Neural progenitor cell (in vitro differentiated cells): ENCODE results near the gene GALC. TPM values are rescaled to one million over a fixed set of nuclear protein-coding genes. Genes with fewer than 3 reads are reported as not detected.

Experiments used
- DNase-seq: peaks from one replicate; pipeline ENCODE4 v3.0.0-alpha.2; 2016; ENCODE audit warnings: low spot score
- H2AFZ ChIP-seq: fragments of 200-600 bp; sonication (generic); replicated peaks from 2 replicates; pipeline ENCODE4 v1.6.1; 2016; ENCODE audit warnings: antibody characterized with exemption
- H3F3A ChIP-seq: fragments of 200-600 bp; sonication (generic); 2 replicates; pipeline ENCODE4 v1.6.1; 2016; ENCODE audit warnings: antibody characterized with exemption, low read depth
- H3K27ac ChIP-seq: fragments of 200-600 bp; sonication (generic); 2 replicates; pipeline ENCODE4 v1.5.1; 2016; ENCODE audit warnings: mild to moderate bottlenecking
- H3K27me3 ChIP-seq: fragments of 200-600 bp; sonication (generic); 2 replicates; pipeline ENCODE4 v1.6.1; 2016; ENCODE audit warnings: mild to moderate bottlenecking, moderate library complexity
- H3K36me3 ChIP-seq: fragments of 200-600 bp; sonication (generic); 2 replicates; pipeline ENCODE4 v1.5.1; 2016
- H3K4me1 ChIP-seq: fragments of 200-600 bp; sonication (generic); 2 replicates; pipeline ENCODE4 v1.6.1; 2016; ENCODE audit warnings: mixed run types
- H3K4me2 ChIP-seq: fragments of 200-600 bp; sonication (generic); 2 replicates; pipeline ENCODE4 v1.6.1; 2016
- H3K4me3 ChIP-seq: fragments of 200-600 bp; sonication (generic); 2 replicates; pipeline ENCODE4 v1.5.1; 2016
- H3K79me2 ChIP-seq: fragments of 200-600 bp; sonication (generic); 2 replicates; pipeline ENCODE4 v1.6.1; 2016; ENCODE audit warnings: low read depth
- H3K9ac ChIP-seq: fragments of 200-600 bp; sonication (generic); 2 replicates; pipeline ENCODE4 v1.6.1; 2016
- H3K9me3 ChIP-seq: fragments of 200-600 bp; sonication (generic); 2 replicates; pipeline ENCODE4 v1.5.1; 2016; ENCODE audit warnings: low read depth
- H4K20me1 ChIP-seq: fragments of 200-600 bp; sonication (generic); 2 replicates; pipeline ENCODE4 v1.6.1; 2016; ENCODE audit warnings: low read depth
- H3K27ac Mint-ChIP-seq: 3 replicates; pipeline ENCODE4 v1.8.0; 2021; ENCODE audit warnings: mixed read lengths
- H3K27me3 Mint-ChIP-seq: 2 replicates; pipeline ENCODE4 v1.8.0; 2022; ENCODE audit warnings: low read depth, mild to moderate bottlenecking, inconsistent platforms, moderate library complexity, mixed read lengths; ENCODE audit not compliant: insufficient read depth
- H3K36me3 Mint-ChIP-seq: 3 replicates; pipeline ENCODE4 v1.8.0; 2021; ENCODE audit warnings: mixed read lengths
- H3K4me1 Mint-ChIP-seq: 3 replicates; pipeline ENCODE4 v1.8.0; 2021; ENCODE audit warnings: mixed read lengths
- H3K4me3 Mint-ChIP-seq: 3 replicates; pipeline ENCODE4 v1.8.0; 2021; ENCODE audit warnings: mild to moderate bottlenecking, moderate library complexity, mixed read lengths
- H3K9me3 Mint-ChIP-seq: 3 replicates; pipeline ENCODE4 v1.8.0; 2020; ENCODE audit warnings: mixed read lengths
- EZH2 ChIP-seq: fragments of 200-600 bp; sonication (generic); IDR thresholded peaks from 2 replicates; pipeline ENCODE4 v1.6.1; 2017; ENCODE audit warnings: antibody characterized with exemption, mild to moderate bottlenecking, moderate library complexity
- EZH2phosphoT487 ChIP-seq: fragments of 200-600 bp; sonication (generic); IDR thresholded peaks from 2 replicates; pipeline ENCODE4 v1.6.1; 2017; ENCODE audit warnings: antibody characterized with exemption
- total RNA-seq: library from RNA; depleted of rRNA; stranded (reverse); fragments of >200 nt; gene quantifications from 2 replicates; pipeline ENCODE4 v1.2.3, GENCODE V29; 2015; ENCODE audit warnings: low replicate concordance
- TF ChIP-seq, protein P1 (sequence below): fragments of 200-600 bp; sonication (generic); IDR thresholded peaks from 2 replicates; pipeline ENCODE4 v1.5.1; 2017; ENCODE audit warnings: antibody characterized with exemption, mild to moderate bottlenecking

GALC gene
- total RNA-seq, 1 donor from 2014 or later: 30.8 TPM

DNA sequence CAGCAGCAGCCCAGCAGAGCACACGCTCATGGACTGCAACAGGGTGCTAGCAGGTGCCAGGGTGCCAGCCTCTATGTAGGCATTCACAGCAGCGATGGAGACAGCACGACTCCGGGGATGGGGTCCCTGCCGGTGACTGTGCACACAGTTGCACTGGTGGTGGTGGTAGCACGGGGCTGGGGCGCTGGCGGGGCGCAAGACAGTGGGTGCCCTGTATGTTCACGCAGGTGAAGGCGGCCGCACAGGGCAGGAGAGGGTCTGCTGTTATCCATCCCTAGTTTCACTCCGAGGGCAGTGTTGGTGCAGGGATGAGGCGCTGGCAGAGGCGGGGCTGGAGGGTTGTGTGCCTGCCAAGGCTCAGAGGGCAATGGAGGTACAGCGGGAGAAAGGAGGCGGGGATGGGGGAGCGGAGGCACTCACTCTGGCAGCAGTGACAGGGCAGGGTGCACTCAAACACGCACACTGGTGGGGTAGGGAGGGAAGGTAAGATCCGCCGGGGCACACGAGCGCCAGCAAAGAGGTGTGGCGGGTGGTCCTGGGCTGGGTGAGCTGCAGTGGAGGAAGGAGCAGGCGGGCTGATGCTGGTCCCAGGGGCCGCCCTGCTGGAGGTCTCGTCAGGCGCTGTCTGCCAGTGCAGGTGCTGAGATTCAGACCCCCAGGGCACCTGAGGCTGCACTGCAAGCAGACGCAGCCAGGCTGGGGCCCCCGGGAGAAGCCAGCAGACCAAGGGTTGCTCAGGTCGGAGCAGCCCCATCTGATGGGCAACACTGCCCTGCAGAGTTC lies 76.7 kb downstream of the GALC start:
- Histone ChIP-seq H3K79me2 (no peaks in the 10 kb centered on the region), H3F3A (no peaks in the 10 kb centered on the region), H3K27me3 (no peaks in the 10 kb centered on the region), H3K4me2 (no peak overlapping the region), H3K36me3 (no peaks in the 10 kb centered on the region), H3K9ac (no peak overlapping the region), H2AFZ (no peak overlapping the region), H4K20me1 (no peaks in the 10 kb centered on the region), H3K4me1 (no peaks in the 10 kb centered on the region), H3K4me3 (no peak overlapping the region), H3K27ac (no peak overlapping the region), H3K9me3 (no peaks in the 10 kb centered on the region)
- Mint-ChIP-seq H3K9me3 (peaks cover 12% of the 10 kb centered on the region), H3K4me1 (no peaks in the 10 kb centered on the region), H3K36me3 (no peaks in the 10 kb centered on the region), H3K27me3 (no peaks in the 10 kb centered on the region), H3K27ac (no peak overlapping the region), H3K4me3 (no peak overlapping the region)
- TF ChIP-seq, protein P1, sequence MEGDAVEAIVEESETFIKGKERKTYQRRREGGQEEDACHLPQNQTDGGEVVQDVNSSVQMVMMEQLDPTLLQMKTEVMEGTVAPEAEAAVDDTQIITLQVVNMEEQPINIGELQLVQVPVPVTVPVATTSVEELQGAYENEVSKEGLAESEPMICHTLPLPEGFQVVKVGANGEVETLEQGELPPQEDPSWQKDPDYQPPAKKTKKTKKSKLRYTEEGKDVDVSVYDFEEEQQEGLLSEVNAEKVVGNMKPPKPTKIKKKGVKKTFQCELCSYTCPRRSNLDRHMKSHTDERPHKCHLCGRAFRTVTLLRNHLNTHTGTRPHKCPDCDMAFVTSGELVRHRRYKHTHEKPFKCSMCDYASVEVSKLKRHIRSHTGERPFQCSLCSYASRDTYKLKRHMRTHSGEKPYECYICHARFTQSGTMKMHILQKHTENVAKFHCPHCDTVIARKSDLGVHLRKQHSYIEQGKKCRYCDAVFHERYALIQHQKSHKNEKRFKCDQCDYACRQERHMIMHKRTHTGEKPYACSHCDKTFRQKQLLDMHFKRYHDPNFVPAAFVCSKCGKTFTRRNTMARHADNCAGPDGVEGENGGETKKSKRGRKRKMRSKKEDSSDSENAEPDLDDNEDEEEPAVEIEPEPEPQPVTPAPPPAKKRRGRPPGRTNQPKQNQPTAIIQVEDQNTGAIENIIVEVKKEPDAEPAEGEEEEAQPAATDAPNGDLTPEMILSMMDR: no peak
- TF ChIP-seq EZH2phosphoT487 (no peak), EZH2 (no peak)
- no peak for DNase-seq

DNA sequence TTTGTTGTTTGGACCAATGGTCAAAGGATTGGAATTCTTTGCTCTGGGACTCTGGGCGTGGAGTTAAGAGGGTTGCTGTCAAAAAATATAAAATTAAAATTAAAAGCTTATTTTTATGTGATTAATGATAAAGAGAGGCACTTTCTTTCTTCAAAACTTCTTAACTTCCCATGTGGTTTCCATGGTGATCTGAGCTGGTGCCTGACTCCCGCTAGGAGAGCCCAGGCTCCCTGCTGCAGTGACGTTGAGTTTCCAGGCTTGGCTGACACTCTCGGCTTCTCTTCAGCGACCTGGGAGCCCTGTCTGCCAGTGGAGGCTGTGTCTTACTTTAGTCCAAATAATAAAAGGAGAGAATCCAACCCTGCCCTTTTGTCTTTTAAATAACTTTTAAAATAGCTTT lies 84.4 kb downstream of the GALC start:
- H3K4me3 Mint-ChIP-seq: no peak overlapping the region
- Histone ChIP-seq H3K4me3 (no peak overlapping the region), H3F3A (no peaks in the 10 kb centered on the region), H3K4me1 (no peaks in the 10 kb centered on the region), H3K36me3 (no peaks in the 10 kb centered on the region), H3K79me2 (no peaks in the 10 kb centered on the region), H3K9me3 (peaks cover 8% of the 10 kb centered on the region), H2AFZ (peak overlapping the region; percentile 57), H3K4me2 (no peak overlapping the region), H4K20me1 (no peaks in the 10 kb centered on the region), H3K27ac (no peak overlapping the region), H3K27me3 (no peaks in the 10 kb centered on the region), H3K9ac (no peak overlapping the region)
- TF ChIP-seq EZH2: no peak
- TF ChIP-seq EZH2phosphoT487: no peak
- TF ChIP-seq, protein P1: no peak
- DNase-seq: no peak
- H3K27ac Mint-ChIP-seq: no peak overlapping the region
- H3K9me3 Mint-ChIP-seq: peaks cover 18% of the 10 kb centered on the region
- peaks cover 3% of the 10 kb centered on the region for H3K27me3 Mint-ChIP-seq
- peaks cover 2% of the 10 kb centered on the region for H3K36me3 Mint-ChIP-seq
- peaks cover 16% of the 10 kb centered on the region for H3K4me1 Mint-ChIP-seq

DNA sequence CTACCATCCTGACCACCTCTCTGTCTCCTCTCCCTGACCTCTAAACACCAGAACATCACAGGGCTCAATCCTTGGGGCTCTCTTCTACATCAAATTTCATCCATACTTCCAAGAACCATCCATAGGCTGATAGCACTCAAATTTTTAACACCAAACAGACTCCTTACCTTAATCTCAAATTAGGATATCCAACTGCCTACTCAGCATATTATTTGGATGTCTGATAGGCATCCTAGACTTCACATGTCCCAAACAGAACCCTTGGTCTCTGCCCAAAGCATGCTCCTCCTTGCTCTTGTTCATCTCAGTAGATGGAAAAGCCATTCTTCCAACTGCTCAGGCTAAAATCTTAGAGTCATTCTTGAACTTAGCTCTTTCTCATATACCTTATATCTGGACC lies 91.3 kb downstream of the GALC start:
- Histone ChIP-seq H3K9ac (no peak overlapping the region), H3K9me3 (no peaks in the 10 kb centered on the region), H3K4me2 (no peak overlapping the region), H3K36me3 (no peaks in the 10 kb centered on the region), H3K4me3 (no peak overlapping the region), H3K27me3 (no peaks in the 10 kb centered on the region), H2AFZ (no peak overlapping the region), H3K79me2 (no peaks in the 10 kb centered on the region), H3K27ac (no peak overlapping the region), H3F3A (no peaks in the 10 kb centered on the region), H3K4me1 (peaks cover 4% of the 10 kb centered on the region), H4K20me1 (no peaks in the 10 kb centered on the region)
- peaks cover 10% of the 10 kb centered on the region for H3K4me1 Mint-ChIP-seq
- DNase-seq: no peak
- no peaks in the 10 kb centered on the region for H3K27me3 Mint-ChIP-seq
- no peak overlapping the region for H3K27ac Mint-ChIP-seq
- peaks cover 4% of the 10 kb centered on the region for H3K9me3 Mint-ChIP-seq
- H3K4me3 Mint-ChIP-seq: no peak overlapping the region
- TF ChIP-seq EZH2phosphoT487: no peak
- no peak for TF ChIP-seq EZH2
- TF ChIP-seq, protein P1: no peak
- no peaks in the 10 kb centered on the region for H3K36me3 Mint-ChIP-seq
